Ovary (tissue), 9 donors: Measurements from ENCODE around the gene RPS2. TPM values are rescaled to one million over a fixed set of nuclear protein-coding genes. Genes with fewer than 3 reads are reported as not detected.

ENCODE experiments used
- DNase-seq, 5 donors: peaks; one replicate each; pipeline ENCODE4 v3.0.0-alpha.2; 2019 to 2020
- H3K27ac ChIP-seq, 2 donors: fragments of 200-600 bp; one replicate each; pipeline versions ENCODE4 v1.5.1 to v1.8.0; 2019 to 2022
- H3K27me3 ChIP-seq: fragments of 200-600 bp; one replicate; pipeline ENCODE4 v1.8.0; 2022
- H3K36me3 ChIP-seq: fragments of 200-600 bp; sonication (generic); one replicate; pipeline ENCODE4 v1.5.1; 2019
- H3K4me1 ChIP-seq: one replicate; pipeline ENCODE4 v1.8.1; 2013; ENCODE audit warnings: mild to moderate bottlenecking, moderate library complexity; ENCODE audit not compliant: insufficient read depth
- H3K4me3 ChIP-seq: fragments of 200-600 bp; sonication (generic); one replicate; pipeline ENCODE4 v1.5.1; 2017
- H3K9me3 ChIP-seq, 2 donors: fragments of 200-600 bp in 1 of 2; sonication (generic) in 1 of 2; one replicate each; pipeline versions ENCODE4 v1.5.1 to v1.8.1; 2013 to 2019; ENCODE audit warnings: mild to moderate bottlenecking in 1 of 2, moderate library complexity in 1 of 2
- CTCF ChIP-seq, 3 donors: fragments of 450-650 bp in 2 of 3; fragments of 200-600 bp in 1 of 3; IDR thresholded peaks; one replicate each; pipeline versions ENCODE4 v1.5.1 to v1.8.0; 2016 to 2022; ENCODE audit warnings: antibody characterized with exemption in 3 of 3, mild to moderate bottlenecking in 1 of 3
- EP300 ChIP-seq: sonication (generic); formaldehyde crosslinking; IDR thresholded peaks from one replicate; pipeline ENCODE4 v1.6.1; 2017; ENCODE audit warnings: antibody characterized with exemption
- POLR2A ChIP-seq: fragments of 450-650 bp; IDR thresholded peaks from one replicate; pipeline ENCODE4 v1.6.1; 2017; ENCODE audit warnings: antibody characterized with exemption, mild to moderate bottlenecking, moderate library complexity
- WGBS, 3 donors: extraction: QIAGEN DNeasy Blood & Tissue Kit in 1 of 3; methylation state at CpG; one replicate each; pipeline versions ENCODE4 v1.1.5 to v1.1.7; 2013 to 2017; 5-methylcytosine and 5-hydroxymethylcytosine counted together
- intact Hi-C, 4 donors: fragments of 100-400 bp; cut with DNase I; formaldehyde crosslinking; loops; one replicate each; pipeline versions ENCODE4 v1.11.0 to v1.15.1; 2022 to 2023
- polyA plus RNA-seq, 2 donors: library from polyadenylated mRNA; stranded (reverse); fragments of 200-250 nt in 1 of 2; fragments of 350-450 nt in 1 of 2; fragmentation: Illumina TruSeq in 1 of 2; extraction: RNeasy Lipid Tissue Mini Kit (QIAGEN cat#74804) in 1 of 2; gene quantifications; one replicate each; pipeline ENCODE4 v1.2.3, GENCODE V29; 2013 to 2014
- total RNA-seq, 7 donors: library from RNA; depleted of rRNA in 2 of 7; stranded (reverse); fragments of >200 nt in 2 of 7; fragmentation: NEBNext Ultra II Directional in 3 of 7; extraction: Animal tissue kit (Norgen Biotek cat#: 25700) in 3 of 7; gene quantifications; one replicate each; pipeline versions ENCODE4 v1.1.0 to v1.2.4, GENCODE V29; 2016 to 2023
- donor health status: DM: no; HTN: no; CAD: no; lungs with moderate emphysema.
- donor health status: DM: no; HTN: no; CAD: no.
- donor health status: Bipolar disorder and iron deficiency.
- donor health status: DM: yes; HTN: yes; CAD: no.
- donor health status: DM: no; HTN: no; CAD: no.
- donor health status: DM: yes; HTN: yes; CAD: no.

The RPS2 gene
- total and polyA plus RNA-seq, 9 donors = 1,606 to 4,743 (median 3,788) TPM

- no peak for TF ChIP-seq CTCF (IDR thresholded peaks at IDR 0.05)
- no peak for TF ChIP-seq POLR2A
- TF ChIP-seq EP300 = no peak
- Histone ChIP-seq H3K9me3 (no peaks in the 10 kb centered on the region), H3K36me3 (no peaks in the 10 kb centered on the region), H3K4me1 (peaks cover 10% of the 10 kb centered on the region), H3K27ac (no peak overlapping the region), H3K27me3 (no peaks in the 10 kb centered on the region), H3K4me3 (no peak overlapping the region)
- intact Hi-C loops = no loop called here
- 71 to 84% (median 72%) methylated on average over 27 to 28 of the region's 28 CpGs for WGBS, 3 donors
- DNase-seq = peak in 1 of 5 donors; percentile 40
Measured at GRCh38 chr16:1999866-2000514, 35.4 kb upstream of the RPS2 start.

- Histone ChIP-seq H3K4me1 (peaks cover 9% of the 10 kb centered on the region), H3K27me3 (no peaks in the 10 kb centered on the region), H3K4me3 (no peak overlapping the region), H3K36me3 (no peaks in the 10 kb centered on the region), H3K27ac (no peak overlapping the region), H3K9me3 (no peaks in the 10 kb centered on the region)
- 86 to 88% (median 87%) methylated on average over 30 to 39 of the region's 39 CpGs for WGBS, 3 donors
- intact Hi-C loops = no loop called here
- peak in 2 of 5 donors; percentile 26 to 46 for DNase-seq
- TF ChIP-seq POLR2A (no peak), CTCF (IDR thresholded peaks at IDR 0.05) (no peak), EP300 (no peak)
Measured at GRCh38 chr16:1998852-1999801, 34.5 kb upstream of the RPS2 start.

- 87 to 91% (median 91%) methylated on average over 26 to 27 of the region's 27 CpGs for WGBS, 3 donors
- Histone ChIP-seq H3K9me3 (no peaks in the 10 kb centered on the region), H3K36me3 (no peaks in the 10 kb centered on the region), H3K4me1 (peaks cover 6% of the 10 kb centered on the region), H3K27me3 (no peaks in the 10 kb centered on the region), H3K4me3 (no peak overlapping the region), H3K27ac (no peak overlapping the region)
- intact Hi-C loops = no loop called here
- DNase-seq = peak in 2 of 5 donors; percentile 20 to 40
- no peak for TF ChIP-seq POLR2A
- TF ChIP-seq EP300 = no peak
- no peak for TF ChIP-seq CTCF (IDR thresholded peaks at IDR 0.05)
Measured at GRCh38 chr16:1998360-1998835, 33.8 kb upstream of the RPS2 start.

- H3K36me3 ChIP-seq = no peaks in the 10 kb centered on the region
Measured at GRCh38 chr16:1997494-1998359, 33.1 kb upstream of the RPS2 start.

More at GRCh38 chr16:1997494-1998359, 33.1 kb upstream of the RPS2 start:
- H3K4me3 ChIP-seq = no peak overlapping the region
- DNase-seq = peak in 1 of 5 donors; percentile 52
- no peaks in the 10 kb centered on the region for H3K27me3 ChIP-seq
- WGBS, 3 donors = 61 to 79% (median 64%) methylated on average over 26 of the region's 26 CpGs
- intact Hi-C loops = no loop called here
- TF ChIP-seq CTCF (IDR thresholded peaks at IDR 0.05) (no peak), POLR2A (no peak), EP300 (no peak)
- no peaks in the 10 kb centered on the region for H3K9me3 ChIP-seq
- peak overlapping the region in 1 of 2 donors; percentile 26 for H3K27ac ChIP-seq
- H3K4me1 ChIP-seq = peaks cover 6% of the 10 kb centered on the region
